Activated CD8-positive, alpha-beta memory T cell treated with anti-CD3 and anti-CD28 coated beads for 24 hours (primary cell): Measurements from ENCODE around the gene CAPN1.

ENCODE experiments used
- DNase-seq: peaks from one replicate; pipeline ENCODE4 v3.0.0-alpha.2; 2020

CAPN1 gene

GRCh38 chr11:65204646-65205601 is 23.2 kb downstream of the CAPN1 start:
- DNase-seq: peak; percentile 84

- DNase-seq: peak; percentile 49
Observed at GRCh38 chr11:65205602-65205967, 23.9 kb downstream of the CAPN1 start.

- peak; percentile 51 for DNase-seq
Observed at GRCh38 chr11:65206441-65206841, 24.7 kb downstream of the CAPN1 start.

GRCh38 chr11:65206901-65207300 is 25.2 kb downstream of the CAPN1 start:
- no peak for DNase-seq

GRCh38 chr11:65207918-65208784 is 26.4 kb downstream of the CAPN1 start:
- DNase-seq: peak; percentile 32

- DNase-seq: peak; percentile 53
Observed at GRCh38 chr11:65208785-65209710, 27.3 kb downstream of the CAPN1 start.

GRCh38 chr11:65209711-65210360 is 28.1 kb downstream of the CAPN1 start:
- peak; percentile 47 for DNase-seq

- peak; percentile 47 for DNase-seq
Observed at GRCh38 chr11:65210361-65210731, 28.6 kb downstream of the CAPN1 start.

GRCh38 chr11:65210748-65211147 is 29.0 kb downstream of the CAPN1 start:
- DNase-seq: peak; percentile 45

GRCh38 chr11:65211293-65212105 is 29.8 kb downstream of the CAPN1 start:
- DNase-seq: peak; percentile 54

GRCh38 chr11:65212226-65212801 is 30.6 kb downstream of the CAPN1 start:
- peak; percentile 54 for DNase-seq

- peak; percentile 53 for DNase-seq
Observed at GRCh38 chr11:65213322-65214211, 31.8 kb downstream of the CAPN1 start.

- peak; percentile 35 for DNase-seq
Observed at GRCh38 chr11:65214212-65214845, 32.6 kb downstream of the CAPN1 start.

GRCh38 chr11:65215441-65216076 is 33.8 kb downstream of the CAPN1 start:
- DNase-seq: peak; percentile 59

GRCh38 chr11:65216830-65217229 is 35.1 kb downstream of the CAPN1 start:
- DNase-seq: peak; percentile 51

- DNase-seq: no peak
Observed at GRCh38 chr11:65217441-65218423, 36.0 kb downstream of the CAPN1 start.

GRCh38 chr11:65218446-65218845 is 36.7 kb downstream of the CAPN1 start:
- DNase-seq: no peak

GRCh38 chr11:65219930-65220213 is 38.1 kb downstream of the CAPN1 start:
- DNase-seq: no peak
